Fibroblast of lung (primary cell): ENCODE results near the gene CXCR3.

Experiments used
- CTCF ChIP-seq, 2 donors: IDR thresholded peaks in 1 of 2; conservative IDR thresholded peaks in 1 of 2; 1 replicate in 1 of 2; 2 replicates in 1 of 2; pipeline ENCODE4 v1.5.1; 2011 to 2012; ENCODE audit warnings: low read length in 2 of 2, control low read depth in 1 of 2, inconsistent platforms in 1 of 2, low read depth in 1 of 2, mild to moderate bottlenecking in 1 of 2
- EZH2 ChIP-seq: IDR thresholded peaks from 2 replicates; pipeline ENCODE4 v1.5.1; 2012; ENCODE audit warnings: low read length, control low read depth, mild to moderate bottlenecking; ENCODE audit errors: missing control alignments

DNA sequence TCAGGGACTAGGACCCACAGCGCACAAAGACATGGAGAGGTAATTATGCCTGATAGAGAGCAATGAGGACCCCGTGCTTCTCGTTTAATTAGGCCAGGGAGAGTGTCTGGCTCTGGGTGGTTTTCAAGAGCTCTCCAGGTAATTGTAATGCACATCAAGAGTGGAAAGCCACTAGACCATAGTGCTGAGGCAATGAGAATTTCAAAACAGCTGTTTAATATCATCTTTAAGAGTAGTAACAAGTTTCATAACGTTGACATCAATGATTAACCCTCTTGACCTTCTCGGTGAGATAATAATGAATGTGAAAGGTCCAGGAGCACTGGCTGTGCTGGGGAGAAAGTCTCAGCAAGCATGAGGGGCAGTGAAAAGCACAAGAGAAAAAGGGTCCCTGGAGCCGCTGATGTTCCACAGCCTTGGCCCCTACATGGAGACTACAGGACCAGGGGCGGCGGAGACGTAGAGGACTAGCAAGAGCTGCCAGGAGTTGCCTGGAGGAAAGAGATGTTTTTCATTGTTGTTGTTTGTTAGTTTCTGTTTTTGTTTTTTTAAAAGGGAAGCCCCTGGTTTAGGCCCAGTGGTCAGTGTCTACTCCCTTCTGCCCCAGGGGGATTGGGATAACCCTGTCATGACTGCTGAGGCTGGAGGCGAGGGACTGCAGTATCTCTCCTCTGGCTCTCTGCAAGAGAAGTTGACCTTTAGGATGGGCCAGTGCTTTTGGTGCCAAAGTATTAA lies 14.8 kb upstream of the CXCR3 start:
- TF ChIP-seq CTCF (conservative IDR thresholded peaks at IDR 0.05 in 1 of 2, IDR thresholded peaks at IDR 0.05 in 1 of 2; ENCODE audit: low read depth in 1 of 2, low read length in 2 of 2) (no peak), EZH2 (no peak)
